ENCODE measurements around the gene LOXHD1.

Gene LOXHD1

GRCh38 chr18:46474487-46475389 is 182.3 kb downstream of the LOXHD1 start:
- FAIRE-seq = no peak

- no peak for FAIRE-seq
Measured at GRCh38 chr18:46471809-46472498, 185.1 kb downstream of the LOXHD1 start.

DNA sequence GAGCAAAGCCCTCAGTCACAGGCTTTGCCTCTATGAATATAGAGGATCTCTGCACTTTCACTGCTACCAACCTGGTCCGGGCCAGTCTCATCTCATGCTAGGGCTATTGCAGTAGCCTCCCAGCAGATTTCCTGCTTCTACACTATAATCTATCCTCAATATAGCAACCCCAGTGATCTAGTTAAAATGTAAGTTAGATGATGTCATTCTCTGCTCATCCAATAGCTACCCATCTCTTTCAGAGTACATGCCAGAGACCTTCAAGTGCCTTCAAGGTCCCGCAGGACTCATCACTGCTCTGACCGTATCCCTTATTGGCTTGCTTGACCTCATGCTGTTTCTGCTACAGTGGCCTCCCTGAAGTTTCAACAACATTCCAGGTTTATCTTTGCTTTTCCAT is 186.3 kb downstream of the LOXHD1 start:
- no peak for FAIRE-seq

DNA sequence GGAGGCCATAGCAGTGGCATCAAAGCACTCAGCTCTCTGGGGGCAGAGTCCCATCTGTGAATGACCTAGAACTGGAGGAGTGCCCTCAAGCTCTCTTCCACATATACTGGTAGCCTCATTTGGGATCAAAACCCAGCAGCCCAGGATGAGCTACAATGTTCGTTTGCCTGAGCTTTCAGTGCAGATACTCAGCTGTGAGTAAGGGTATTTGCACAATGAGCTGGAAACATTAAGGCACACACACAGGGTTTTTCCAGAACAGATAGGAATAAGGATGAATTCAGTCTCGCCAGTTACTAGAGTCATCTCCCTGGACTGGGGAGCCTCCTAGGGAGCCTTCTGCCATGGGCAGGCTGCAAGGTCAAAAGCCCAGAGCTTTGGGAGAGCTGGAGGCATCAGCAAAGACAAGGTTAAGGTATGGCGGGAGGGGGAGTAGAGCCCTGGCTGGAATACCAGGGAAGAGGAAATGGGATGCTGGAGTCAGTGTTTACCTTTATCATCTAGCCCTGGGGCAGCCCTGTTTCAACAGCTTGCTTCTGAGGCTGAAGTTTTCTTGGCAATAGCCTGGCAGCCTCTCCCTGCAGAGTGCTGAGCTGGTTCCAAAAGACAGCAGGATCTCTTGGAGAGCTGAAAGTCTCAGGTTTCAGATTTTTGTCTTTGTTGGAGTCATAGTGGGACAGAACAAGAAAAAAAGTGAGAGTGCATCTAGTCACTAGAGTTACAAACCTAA is 187.7 kb downstream of the LOXHD1 start:
- no peak for FAIRE-seq

DNA sequence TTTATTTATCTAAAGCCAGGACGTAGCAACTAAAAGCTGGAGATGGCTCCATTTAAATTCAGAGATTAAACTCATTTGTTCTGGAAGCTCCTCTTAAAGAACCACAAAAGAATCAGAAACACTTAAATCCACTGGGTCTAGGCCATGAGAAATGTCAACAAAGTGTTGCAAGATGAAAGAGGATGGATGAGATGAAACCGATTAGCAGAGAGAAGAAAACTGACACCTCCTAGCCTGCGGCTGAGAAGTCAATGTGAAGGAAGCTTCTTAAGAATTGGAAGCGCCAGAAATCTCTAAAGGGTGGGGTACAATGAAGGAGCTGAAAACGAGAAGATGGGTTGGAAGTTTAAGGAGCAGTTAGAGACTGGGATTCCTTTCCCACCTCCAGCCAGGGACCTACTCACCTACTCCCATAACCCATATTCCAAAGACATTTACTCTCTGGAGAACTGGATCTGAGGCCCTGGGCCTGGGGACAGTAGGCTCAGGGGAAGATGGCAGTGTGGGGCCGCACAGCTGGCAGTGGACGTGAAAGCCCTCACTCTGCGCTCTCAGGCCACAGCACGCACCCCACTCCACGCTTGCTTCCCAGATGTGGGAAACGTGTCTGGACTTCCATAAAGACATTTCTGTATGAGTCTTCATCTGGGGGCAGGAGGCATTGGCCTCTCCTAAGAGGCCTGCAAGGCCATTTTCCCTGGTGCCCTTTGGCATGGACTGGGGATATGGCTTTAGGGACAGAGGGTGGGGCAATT is 188.4 kb downstream of the LOXHD1 start:
- no peak for FAIRE-seq

GRCh38 chr18:46466234-46467160 is 190.5 kb downstream of the LOXHD1 start:
- no peak for FAIRE-seq

DNA sequence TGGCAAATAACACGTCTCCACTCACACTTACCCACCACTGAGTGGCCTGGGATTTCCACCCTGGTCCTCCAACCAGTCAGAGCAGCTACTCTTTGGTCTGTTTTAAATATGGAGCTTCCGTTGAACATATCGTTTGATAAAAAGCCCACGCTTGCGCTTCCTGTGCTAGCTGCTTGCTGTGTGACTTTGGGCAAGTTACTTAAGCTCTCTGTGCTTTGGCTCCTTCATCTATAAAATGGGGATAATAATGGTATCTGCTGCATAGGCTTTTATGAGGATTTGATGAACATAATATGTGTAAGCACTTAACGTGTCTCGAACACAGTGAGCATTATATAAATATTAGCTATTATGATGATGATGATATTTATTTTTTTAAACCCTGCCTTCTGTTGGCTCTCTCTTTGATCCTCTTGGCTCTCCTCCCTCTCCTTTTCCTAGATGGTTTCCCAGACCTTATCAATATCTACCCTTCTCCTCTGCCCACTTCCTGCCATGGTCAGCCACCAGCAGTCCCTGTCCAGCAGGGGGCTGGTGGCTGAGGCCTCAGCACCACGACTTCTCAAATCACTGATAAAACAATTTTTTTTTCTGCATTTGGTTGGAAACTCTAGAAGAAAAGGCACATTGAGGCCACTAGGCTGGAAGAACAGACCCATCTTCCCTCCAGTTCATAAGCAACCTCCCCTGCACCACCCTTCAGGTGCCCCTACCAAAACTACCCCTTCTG is 191.9 kb downstream of the LOXHD1 start:
- no peak for FAIRE-seq

- FAIRE-seq = no peak
Measured at GRCh38 chr18:46462523-46462922, 194.5 kb downstream of the LOXHD1 start.

DNA sequence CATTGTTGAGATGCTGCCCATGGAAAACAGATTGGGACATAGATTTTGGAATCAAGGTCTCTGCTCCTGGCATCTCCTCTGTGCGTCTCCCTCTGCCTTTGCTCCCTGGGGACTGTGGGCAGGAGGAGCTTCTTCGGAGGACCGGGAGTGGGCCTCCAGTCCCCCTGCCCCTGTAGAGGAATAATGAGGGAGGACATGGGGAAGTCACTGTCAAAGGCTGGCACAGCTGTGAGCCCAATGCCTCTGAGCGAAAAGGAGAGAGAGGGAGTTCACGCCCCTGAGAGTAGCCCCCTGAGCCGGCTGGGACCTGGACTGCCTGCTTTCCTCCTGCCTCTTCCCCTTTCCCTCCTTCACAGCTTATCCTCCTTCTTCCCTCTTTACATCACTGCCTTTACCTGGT is 195.0 kb downstream of the LOXHD1 start:
- no peak for FAIRE-seq

- FAIRE-seq = no peak
Measured at GRCh38 chr18:46460754-46461153, 196.3 kb downstream of the LOXHD1 start.

DNA sequence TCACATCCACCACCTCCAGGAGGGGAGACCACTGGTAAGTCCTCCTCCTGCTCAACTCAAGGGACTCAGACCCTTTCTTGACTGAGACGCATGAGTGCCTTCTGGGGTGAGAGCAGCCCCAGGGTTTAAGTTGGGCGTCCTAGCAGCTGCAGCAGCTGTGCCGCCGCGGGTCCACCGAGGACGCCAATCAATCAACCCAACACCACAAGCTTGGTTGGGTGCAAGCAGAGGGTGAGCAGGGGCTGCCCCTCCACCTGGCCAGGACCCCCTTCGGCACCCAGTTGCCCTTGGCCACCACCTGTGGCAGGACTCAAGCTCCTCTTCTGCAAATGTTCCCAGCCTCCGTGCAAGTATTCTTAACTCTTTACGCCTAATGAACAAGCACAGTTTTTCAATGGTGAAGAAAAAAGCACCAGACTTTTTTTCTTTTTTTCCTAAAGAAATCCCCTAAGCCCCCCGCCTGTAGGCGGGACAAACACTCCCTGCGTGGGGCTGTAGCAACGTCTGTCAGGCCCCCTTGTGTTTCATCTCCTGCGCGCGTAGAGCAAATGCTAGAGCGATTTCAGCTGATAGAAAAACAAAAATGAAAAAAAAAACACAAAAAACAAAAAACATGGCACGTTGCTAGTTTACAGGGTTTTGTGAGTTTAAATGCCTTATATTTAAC is 197.1 kb downstream of the LOXHD1 start:
- FAIRE-seq = no peak

DNA sequence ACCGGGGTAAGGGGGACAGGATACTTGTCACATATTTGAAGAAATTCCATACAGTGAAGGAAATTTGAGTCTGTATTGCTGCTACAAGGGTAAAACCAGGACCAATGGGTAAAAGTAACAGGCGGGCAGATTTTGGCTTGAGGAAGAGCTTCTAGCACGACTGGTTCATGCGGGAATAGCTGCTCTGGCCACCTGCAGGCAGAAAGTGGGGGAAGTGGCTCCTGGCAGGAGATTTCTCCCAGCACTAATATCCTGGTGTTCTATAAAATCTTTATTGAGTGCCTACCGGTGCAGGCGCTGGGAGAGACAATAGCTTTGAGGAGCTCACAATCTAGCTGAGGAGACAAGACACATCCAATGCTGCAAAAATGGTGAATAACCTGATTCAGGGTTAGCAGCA is 198.5 kb downstream of the LOXHD1 start:
- FAIRE-seq = no peak

DNA sequence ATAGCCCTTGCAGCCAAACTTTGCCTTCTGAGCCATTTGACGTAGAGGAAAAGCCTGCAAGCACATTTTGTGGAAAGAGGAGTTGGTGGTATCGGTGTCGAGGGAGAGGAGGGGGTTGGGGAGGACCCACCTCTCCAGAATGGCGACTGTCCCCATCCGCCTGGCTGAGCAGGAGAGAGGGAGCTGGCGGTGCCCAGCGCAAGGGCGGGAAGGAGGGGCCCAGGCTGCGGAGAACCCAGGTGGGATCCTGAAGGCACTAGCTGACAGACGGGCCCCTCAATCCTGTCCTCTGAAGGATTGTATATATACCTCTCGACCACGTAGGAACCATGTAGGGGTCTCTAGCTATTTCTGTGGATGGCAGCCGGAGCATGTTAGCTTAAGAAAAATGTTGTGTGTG is 200.3 kb downstream of the LOXHD1 start:
- FAIRE-seq = no peak

GRCh38 chr18:46452820-46453219 is 204.2 kb downstream of the LOXHD1 start:
- no peak for FAIRE-seq

GRCh38 chr18:46449499-46449898 is 207.5 kb downstream of the LOXHD1 start:
- no peak for FAIRE-seq

DNA sequence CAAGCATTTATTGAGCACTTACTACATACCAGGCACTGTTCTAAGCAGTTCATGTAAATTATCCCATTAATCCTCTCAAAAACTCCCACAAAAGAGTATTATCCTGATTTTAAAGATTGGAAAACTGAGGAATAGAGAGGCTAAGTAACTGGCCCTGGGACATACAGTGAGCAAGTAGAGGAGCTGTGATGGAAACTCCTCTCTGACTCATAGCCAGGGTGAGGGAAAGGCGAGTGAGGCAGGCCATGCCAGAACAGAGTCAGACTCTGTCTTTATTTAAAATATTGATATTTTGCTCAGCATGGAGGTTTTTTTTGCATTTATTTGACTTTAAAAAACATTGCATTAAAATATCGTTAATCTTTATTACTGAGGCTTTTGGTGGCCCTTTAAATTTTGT is 208.0 kb downstream of the LOXHD1 start:
- FAIRE-seq = no peak

DNA sequence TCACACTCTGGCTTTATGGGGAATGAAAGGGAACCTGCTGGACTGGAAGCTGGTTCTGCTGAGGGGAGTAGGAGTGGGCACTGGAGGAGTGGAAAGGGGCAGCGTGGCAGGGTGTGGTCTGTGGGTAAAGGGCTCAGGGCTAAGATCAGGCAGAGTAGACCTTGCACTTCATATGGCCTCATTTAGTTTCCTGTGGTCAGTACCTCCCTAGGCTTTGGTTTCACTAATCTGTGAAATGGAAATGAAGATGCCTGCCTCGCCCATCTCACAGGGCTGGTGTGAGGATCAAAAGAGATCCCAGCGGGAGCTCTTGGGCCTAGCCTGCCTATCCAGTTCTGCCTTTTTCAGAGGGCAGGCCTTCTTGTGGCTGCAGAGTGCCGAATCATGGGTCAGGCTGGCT is 208.7 kb downstream of the LOXHD1 start:
- FAIRE-seq = no peak

DNA sequence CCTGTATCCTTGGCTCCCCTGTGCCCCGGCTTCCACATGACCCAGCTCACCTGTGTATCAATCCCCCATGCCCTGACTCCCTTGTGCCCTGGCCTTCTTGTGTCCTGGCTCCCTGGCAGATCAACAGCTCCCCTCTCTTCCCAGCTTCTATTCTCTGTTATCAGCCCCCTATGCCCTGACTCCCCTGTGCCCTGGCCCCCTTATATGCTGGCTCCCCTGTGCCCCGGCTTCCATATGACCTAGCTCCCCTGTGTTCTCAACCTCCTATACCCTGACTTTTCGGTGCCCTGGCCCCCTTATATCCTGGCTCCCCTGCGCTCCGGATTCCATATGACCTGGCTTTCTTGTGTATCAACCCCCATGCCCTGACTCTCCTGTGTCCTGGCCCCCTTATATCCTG is 209.2 kb downstream of the LOXHD1 start:
- FAIRE-seq = no peak

GRCh38 chr18:46447323-46447722 is 209.7 kb downstream of the LOXHD1 start:
- FAIRE-seq = no peak

DNA sequence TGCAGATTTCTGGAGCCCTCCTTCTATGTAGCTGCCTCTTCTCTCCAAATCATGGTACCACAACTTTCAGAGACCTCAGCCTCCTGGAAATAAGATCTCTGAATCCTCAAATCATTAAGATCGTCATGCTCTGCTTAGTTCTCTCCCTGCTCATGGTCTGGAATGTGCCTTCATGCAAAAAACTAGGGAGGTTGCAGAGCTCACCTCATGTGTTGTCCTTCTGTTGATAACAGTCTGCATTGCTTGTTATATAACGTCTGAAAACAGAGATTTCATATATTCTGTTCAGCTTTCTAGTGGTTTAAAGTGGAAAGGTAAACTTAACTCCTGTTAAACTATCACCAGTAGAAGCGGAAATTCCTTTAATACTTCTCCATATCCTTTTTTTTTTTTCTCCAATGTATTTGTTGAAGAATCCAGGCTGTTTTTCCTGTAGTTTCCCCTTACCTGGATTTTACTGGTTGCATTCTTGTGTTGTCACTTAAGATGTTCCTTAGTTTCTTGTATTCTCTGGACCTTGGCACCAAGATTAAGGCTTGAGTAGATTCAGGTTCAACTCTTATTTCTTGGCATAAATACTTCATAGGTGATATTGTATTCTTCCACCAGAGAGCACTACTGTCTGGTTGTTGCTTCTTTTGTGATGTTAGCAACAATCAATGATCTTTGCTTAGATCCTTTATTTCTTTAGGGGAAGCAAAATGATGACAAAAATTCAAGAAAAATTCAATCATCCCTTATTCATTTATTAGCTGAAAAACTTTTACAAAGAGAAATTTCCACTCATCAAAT is 211.3 kb downstream of the LOXHD1 start:
- FAIRE-seq = no peak
